ENCODE measurements around the gene CLK1. TPM values are rescaled to one million over a fixed set of nuclear protein-coding genes. Genes with fewer than 3 reads are reported as not detected.
"Not testable (repeated sequence)": the region's sequence is repeated elsewhere in the genome, so short reads cannot be mapped to it uniquely, and the experiment has no call there.

The CLK1 gene
- total RNA-seq, 1 experiment from 2014 or later = 46.8 TPM

GRCh38 chr2:200820573-200821234, 43.8 kb downstream of the CLK1 start:
- H2BK15ac ChIP-seq (ENCODE audit: low read depth, low read length) = no peak overlapping the region
- no peak overlapping the region for H3T11ph ChIP-seq (ENCODE audit: low read length)
- no peak overlapping the region for H3K27ac ChIP-seq (ENCODE audit: insufficient read length, low read depth, low read length)
- no peaks in the 10 kb centered on the region for H3K23me2 ChIP-seq (ENCODE audit: insufficient read length, low read depth, low read length, poor library complexity, severe bottlenecking)
- no peak overlapping the region for H3K14ac ChIP-seq (ENCODE audit: insufficient read depth, low read length)
- H3K9me3 ChIP-seq (ENCODE audit: control insufficient read depth, low read depth, low read length) = no peaks in the 10 kb centered on the region
- no peak overlapping the region for H4K91ac ChIP-seq (ENCODE audit: insufficient read length, low read depth, low read length)
- H2AFZ ChIP-seq (ENCODE audit: low read length) = no peak overlapping the region
- H4K5ac ChIP-seq (ENCODE audit: insufficient read length, low read depth, low read length) = no peak overlapping the region
- TF ChIP-seq CTCF (conservative IDR thresholded peaks at IDR 0.05) = no peak
- H3K23ac ChIP-seq (ENCODE audit: insufficient read length, low read depth, low read length) = no peak overlapping the region
- no peak for DNase-seq
- H3K4ac ChIP-seq (ENCODE audit: low read depth, low read length) = no peak overlapping the region
- no peak overlapping the region for H4K8ac ChIP-seq (replicated peaks; ENCODE audit: insufficient read length, low read depth, low read length)
- WGBS (ENCODE audit: extremely low coverage, insufficient read length, low lambda C conversion rate) = no CpG with 5 or more reads among the region's 5 CpGs
- H3K36me3 Mint-ChIP-seq (ENCODE audit: insufficient read depth in 1 of 3, low read depth in 3 of 3) = peaks cover 47 to 69% (median 64%) of the 10 kb centered on the region in 3 experiments; a peak in 6 of 7 replicates
- no peak overlapping the region for H3K18ac ChIP-seq (ENCODE audit: insufficient read length, low read depth, low read length)
- no peaks in the 10 kb centered on the region for H3K27me3 ChIP-seq (ENCODE audit: insufficient read depth, low read length)
- H3K79me1 ChIP-seq (ENCODE audit: insufficient read depth, low read depth, low read length, poor library complexity, severe bottlenecking) = no peaks in the 10 kb centered on the region
- no peaks in the 10 kb centered on the region for H3K4me1 ChIP-seq (ENCODE audit: insufficient read depth, low read length)
- H3K27ac Mint-ChIP-seq = peak overlapping the region in 2 of 3 experiments; percentile 0 to 16; a peak in 3 of 7 replicates
- H3K9ac ChIP-seq (ENCODE audit: extremely low read depth, insufficient read length, low read length) = no peak overlapping the region
- no peak overlapping the region for H3K4me2 ChIP-seq (ENCODE audit: insufficient read depth, insufficient read length, low read length)
- no peak overlapping the region for H2BK20ac ChIP-seq (ENCODE audit: low read depth, low read length, poor library complexity, severe bottlenecking)
- no peaks in the 10 kb centered on the region for H3K4me1 Mint-ChIP-seq
- no peak overlapping the region for H3K4me3 Mint-ChIP-seq
- H2AK5ac ChIP-seq (ENCODE audit: insufficient read length, low read length) = no peak overlapping the region
- H2BK5ac ChIP-seq (ENCODE audit: insufficient read length, low read length) = no peak overlapping the region
- H2BK12ac ChIP-seq (ENCODE audit: insufficient read length, low read depth, low read length) = no peak overlapping the region
- no peaks in the 10 kb centered on the region for H3K27me3 Mint-ChIP-seq (ENCODE audit: low read depth)
- H3K56ac ChIP-seq (ENCODE audit: insufficient read length, low read depth, low read length) = no peak overlapping the region
- H2BK120ac ChIP-seq (ENCODE audit: low read depth, low read length, poor library complexity, severe bottlenecking) = no peak overlapping the region
- H4K20me1 ChIP-seq (ENCODE audit: control insufficient read depth, insufficient read depth, insufficient read length) = no peaks in the 10 kb centered on the region
- H3K9me3 Mint-ChIP-seq = no peaks in the 10 kb centered on the region
- H3K79me2 ChIP-seq (ENCODE audit: insufficient read depth, low read length) = no peaks in the 10 kb centered on the region

GRCh38 chr2:200818732-200819131, 45.7 kb downstream of the CLK1 start:
- H3K27me3 Mint-ChIP-seq (ENCODE audit: low read depth); H2BK120ac ChIP-seq (ENCODE audit: low read depth, low read length, poor library complexity, severe bottlenecking); H4K91ac ChIP-seq (ENCODE audit: insufficient read length, low read depth, low read length); H3K4me2 ChIP-seq (ENCODE audit: insufficient read depth, insufficient read length, low read length); H3T11ph ChIP-seq (ENCODE audit: low read length); H3K56ac ChIP-seq (ENCODE audit: insufficient read length, low read depth, low read length); H4K8ac ChIP-seq (replicated peaks; ENCODE audit: insufficient read length, low read depth, low read length); H4K20me1 ChIP-seq (ENCODE audit: control insufficient read depth, insufficient read depth, insufficient read length); H3K23me2 ChIP-seq (ENCODE audit: insufficient read length, low read depth, low read length, poor library complexity, severe bottlenecking); H3K4me1 Mint-ChIP-seq; H3K79me1 ChIP-seq (ENCODE audit: insufficient read depth, low read depth, low read length, poor library complexity, severe bottlenecking); H2BK5ac ChIP-seq (ENCODE audit: insufficient read length, low read length); H2BK20ac ChIP-seq (ENCODE audit: low read depth, low read length, poor library complexity, severe bottlenecking); H2BK12ac ChIP-seq (ENCODE audit: insufficient read length, low read depth, low read length); H2BK15ac ChIP-seq (ENCODE audit: low read depth, low read length); H3K4ac ChIP-seq (ENCODE audit: low read depth, low read length); H2AK5ac ChIP-seq (ENCODE audit: insufficient read length, low read length); H3K27ac ChIP-seq (ENCODE audit: insufficient read length, low read depth, low read length); H4K5ac ChIP-seq (ENCODE audit: insufficient read length, low read depth, low read length); H2AFZ ChIP-seq (ENCODE audit: low read length); H3K27me3 ChIP-seq (ENCODE audit: insufficient read depth, low read length); H3K79me2 ChIP-seq (ENCODE audit: insufficient read depth, low read length); H3K9me3 Mint-ChIP-seq; H3K4me1 ChIP-seq (ENCODE audit: insufficient read depth, low read length); H3K23ac ChIP-seq (ENCODE audit: insufficient read length, low read depth, low read length); H3K4me3 Mint-ChIP-seq; DNase-seq; H3K14ac ChIP-seq (ENCODE audit: insufficient read depth, low read length); H3K9ac ChIP-seq (ENCODE audit: extremely low read depth, insufficient read length, low read length); H3K9me3 ChIP-seq (ENCODE audit: control insufficient read depth, low read depth, low read length); H3K18ac ChIP-seq (ENCODE audit: insufficient read length, low read depth, low read length); H3K27ac Mint-ChIP-seq: not testable (repeated sequence)
- WGBS (ENCODE audit: extremely low coverage, insufficient read length, low lambda C conversion rate) = no CpG with 5 or more reads among the region's 3 CpGs
- H3K36me3 Mint-ChIP-seq (ENCODE audit: insufficient read depth in 1 of 3, low read depth in 3 of 3) = peaks cover 64 to 84% (median 82%) of the 10 kb centered on the region in 3 experiments; a peak in 6 of 7 replicates

All from H9 (cell line).